ENCODE results near the gene NCF2. TPM values are rescaled to one million over a fixed set of nuclear protein-coding genes. Genes with fewer than 3 reads are reported as not detected.

Gene NCF2
- total RNA-seq, 1 donor from 2014 or later: 2.8 TPM

DNA sequence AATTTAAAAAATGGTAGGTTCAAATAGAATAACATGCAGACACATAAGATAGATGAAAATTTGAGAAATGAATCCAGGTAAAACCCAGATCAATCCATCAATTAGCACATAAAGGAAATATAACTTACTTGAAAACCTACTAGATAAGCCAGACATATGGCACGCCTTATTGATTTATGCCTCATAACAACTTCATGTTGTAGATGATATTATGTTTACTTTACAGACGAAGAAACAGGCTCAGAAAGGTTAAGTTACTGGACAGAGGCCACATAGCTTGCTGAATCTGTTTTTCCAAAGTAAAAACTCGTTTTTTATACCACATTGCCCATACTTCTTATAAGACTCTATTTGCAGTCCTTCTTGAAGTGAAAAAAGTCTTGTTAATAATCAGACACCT is 22.1 kb upstream of the NCF2 start:
- ATAC-seq: no peak

DNA sequence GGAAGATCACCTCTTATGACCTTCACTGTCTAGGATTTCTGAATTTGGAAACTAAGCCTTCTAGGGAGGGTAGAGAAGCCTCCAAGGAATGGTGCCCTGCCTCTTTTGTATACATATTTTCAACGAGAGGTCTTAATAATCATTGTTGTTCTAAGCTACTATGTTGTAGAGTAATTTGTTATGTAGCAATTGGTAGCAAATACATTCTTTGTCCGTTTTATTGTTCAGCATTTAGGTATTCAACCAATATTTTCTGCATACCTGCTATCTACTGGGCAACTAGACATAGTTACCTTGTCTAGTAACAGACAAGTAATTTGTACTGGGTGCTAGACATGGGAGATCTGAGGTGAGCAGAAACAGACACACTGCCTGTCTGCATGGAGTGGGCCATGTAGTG is 20.8 kb upstream of the NCF2 start:
- ATAC-seq (no peak), DNase-seq (ENCODE audit: low spot score) (no peak)

More for the DNA sequence above, 22.1 kb upstream of the NCF2 start:
- DNase-seq (ENCODE audit: low spot score): no peak

DNA sequence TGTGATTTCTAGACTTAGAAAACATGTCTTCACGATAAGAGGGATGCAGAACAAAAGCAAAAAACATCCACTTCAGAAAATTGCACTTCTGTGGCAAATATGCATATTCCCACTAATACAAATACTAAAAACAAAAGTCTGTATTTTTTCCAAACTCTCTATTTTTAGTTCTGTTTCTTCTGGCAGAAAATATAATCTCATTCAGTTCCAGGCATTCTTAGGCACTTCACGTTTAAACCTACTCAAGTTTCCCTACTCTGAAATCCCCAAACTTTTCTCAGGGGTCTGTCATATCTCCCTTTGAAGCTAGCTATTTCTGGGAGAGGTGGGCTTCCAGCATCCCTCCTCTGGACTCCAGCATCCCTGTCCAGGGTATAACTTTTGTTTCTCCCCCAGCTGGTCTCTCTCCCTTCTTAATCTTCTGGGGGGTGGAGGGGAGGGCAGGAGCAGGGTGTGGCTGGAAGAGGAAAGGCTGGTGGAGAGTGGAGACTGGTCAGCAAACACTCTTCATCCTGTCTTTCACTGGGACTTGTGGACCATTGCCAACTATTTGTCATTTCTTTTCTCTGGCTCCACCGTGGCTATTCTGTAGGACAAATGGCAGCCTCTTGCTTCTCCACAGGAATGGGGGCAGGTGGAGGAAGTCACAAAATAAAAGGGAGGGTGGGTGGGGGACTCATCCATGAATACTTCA is 19.6 kb upstream of the NCF2 start:
- DNase-seq (ENCODE audit: low spot score) (no peak), ATAC-seq (no peak)

DNA sequence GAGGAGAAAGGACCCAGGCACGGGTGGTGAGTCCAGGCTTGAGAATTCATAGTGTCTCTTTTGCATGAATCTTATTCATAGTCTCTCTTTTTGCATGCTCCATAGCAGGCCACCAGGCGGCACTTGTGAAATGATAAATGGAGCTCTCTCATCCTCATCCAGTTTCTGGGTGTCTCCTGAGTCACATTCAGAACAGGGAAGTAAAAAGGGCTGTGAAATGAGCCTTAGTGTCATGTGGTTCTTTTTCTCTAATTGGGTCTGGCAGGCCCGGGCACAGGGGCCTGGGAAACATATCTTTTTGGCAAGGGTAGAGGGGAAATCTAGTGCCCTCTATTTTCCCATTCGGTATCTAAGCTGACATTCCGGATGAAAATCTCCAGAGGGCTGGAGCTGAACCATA is 19.1 kb upstream of the NCF2 start:
- DNase-seq (ENCODE audit: low spot score) (no peak), ATAC-seq (peak; percentile 68)

DNA sequence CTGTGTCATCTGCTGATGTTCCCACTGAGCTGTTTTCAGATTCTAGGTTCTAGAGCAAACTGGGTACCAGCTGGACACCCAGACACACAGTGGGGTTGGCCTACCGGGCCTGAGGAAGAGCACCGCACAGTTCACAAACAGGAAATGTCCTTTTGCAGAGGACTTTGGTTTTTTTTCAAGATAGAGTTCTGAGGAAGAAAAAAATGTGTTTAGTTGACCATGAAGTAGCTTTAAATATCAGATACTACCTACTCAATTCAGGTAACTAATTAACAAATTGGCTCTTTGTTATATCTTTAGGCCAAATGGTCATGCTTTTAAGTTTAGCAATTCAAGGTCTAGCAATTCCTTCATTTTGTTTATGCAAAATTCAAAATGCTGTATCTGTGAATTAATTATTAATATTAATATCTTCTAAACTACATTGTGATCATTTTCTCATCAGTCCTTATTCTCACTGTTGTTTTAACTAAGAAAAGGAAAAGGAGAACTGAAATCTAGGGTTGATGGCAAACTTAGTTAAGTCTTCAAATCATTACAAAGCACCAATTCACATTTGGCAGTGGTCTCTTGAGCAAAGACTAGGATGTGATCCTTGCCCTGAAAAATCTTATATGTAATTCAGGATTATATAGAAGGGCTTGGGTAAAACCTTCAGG is 17.2 kb upstream of the NCF2 start:
- no peak for ATAC-seq
- no peak for DNase-seq (ENCODE audit: low spot score)

DNA sequence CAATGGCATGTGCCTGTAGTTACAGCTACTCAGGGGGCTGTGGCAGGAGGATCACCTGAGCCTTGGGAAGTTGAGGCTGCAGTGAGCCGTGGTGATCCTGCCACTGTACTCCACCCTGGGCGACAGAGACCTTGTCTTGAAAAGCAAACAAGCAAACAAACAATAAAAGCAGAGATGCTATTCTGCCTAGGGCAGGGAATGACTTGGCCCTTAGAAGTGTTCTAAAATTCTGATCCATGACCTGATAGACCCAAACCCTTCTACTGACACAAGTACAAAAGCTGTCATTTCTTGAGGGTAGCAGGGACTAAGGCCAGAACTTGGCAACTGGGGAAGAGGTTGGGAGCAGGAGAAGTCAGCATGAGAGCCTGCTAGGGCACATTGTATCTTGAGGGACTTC is 15.6 kb upstream of the NCF2 start:
- DNase-seq (ENCODE audit: low spot score): no peak
- ATAC-seq: no peak

DNA sequence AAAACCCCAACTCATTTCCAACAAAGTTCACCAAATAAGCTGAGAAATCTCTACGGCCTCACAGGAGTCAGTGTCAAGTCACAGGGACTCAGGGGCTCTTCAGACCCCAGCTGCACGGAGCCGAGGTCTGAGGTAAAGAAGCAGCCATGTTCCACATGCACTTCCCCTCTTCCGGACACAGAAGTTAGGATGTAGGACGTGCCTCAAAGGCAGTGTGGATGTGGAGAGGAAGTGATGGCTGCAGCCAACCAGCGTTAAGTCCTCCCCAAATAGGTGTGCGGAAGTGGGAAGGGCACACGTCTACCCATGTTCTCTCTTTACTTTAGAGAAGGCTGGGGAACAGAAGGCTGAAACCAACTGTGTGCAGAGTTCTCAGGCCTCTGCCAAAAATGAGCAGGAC is 14.6 kb upstream of the NCF2 start:
- peak; percentile 18 for ATAC-seq

DNA sequence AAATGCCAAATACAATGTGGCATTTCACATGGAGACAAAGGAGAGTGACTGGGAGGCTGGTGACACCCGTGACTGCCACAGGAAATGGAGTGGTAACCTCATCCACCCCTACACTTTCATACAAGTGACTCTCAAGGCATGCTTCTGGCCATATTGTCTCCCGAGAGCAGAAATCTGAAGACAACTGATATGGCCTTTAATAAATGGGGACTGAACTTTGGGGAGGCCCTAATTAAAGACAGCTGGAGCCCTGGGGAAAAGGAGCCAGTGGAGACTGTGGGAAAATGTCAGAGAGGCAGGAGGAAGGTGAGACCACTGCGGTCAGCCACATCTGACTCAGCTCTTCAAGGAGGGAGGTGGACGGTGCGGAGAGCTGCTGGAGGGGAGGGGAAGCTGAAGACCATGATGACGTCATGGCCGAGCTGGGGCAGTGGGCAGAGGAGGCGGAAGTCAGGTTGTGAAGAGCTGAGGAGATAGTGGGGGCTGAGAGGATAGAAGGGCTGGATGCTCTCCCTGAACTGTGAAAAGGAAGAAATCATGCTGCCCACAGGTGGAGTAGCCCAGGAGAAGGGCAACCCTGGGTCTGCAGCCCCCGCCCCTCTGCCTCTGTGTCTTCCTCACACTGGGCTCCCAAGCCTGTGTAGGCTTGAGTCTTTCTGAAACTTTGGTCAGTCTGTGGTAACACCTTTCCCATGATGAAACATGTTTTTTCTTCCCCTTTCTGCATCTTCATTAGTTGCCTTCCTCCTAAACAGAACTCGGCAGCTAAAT is 14.0 kb upstream of the NCF2 start:
- ATAC-seq: peak; percentile 14
- DNase-seq (ENCODE audit: low spot score): no peak

More for the DNA sequence above, 14.6 kb upstream of the NCF2 start:
- no peak for DNase-seq (ENCODE audit: low spot score)

DNA sequence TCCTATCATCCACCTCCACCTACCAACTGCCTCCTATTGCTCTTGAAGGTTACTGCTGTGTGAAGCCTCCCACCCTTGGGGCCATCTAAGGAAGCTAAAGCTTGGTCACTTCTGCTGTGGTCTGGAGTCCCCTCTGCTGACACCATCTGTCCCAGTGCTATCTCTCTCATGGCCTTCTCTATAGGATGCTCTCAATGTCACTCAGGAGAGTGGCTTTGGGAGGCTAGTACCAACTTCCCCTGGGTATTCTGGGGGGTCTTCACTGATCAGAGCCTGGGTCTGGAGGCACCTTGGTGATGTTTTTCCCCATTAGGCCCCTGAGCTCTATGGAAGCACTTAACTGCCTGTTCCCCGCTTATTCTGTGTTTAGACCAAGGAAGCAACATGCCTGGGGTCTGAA is 12.3 kb upstream of the NCF2 start:
- DNase-seq (ENCODE audit: low spot score): no peak
- no peak for ATAC-seq

DNA sequence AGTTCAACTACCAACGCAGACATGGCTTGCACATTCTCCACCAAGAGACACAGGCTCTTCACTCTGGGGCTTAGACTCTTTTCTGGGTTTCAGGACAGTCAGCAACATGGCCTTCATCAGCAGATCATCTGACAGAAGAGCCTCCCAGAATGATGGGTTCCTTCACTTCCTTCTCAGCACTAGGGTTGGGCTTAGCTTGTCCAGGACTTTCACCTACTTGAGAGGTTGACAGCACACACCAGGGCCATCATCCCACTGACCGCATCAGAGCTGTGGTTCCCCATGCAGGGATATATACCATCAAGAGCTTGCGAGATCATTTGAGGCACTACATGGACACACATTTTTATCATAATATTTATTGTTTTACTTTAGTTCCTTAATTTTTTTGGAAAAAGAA is 10.4 kb upstream of the NCF2 start:
- no peak for ATAC-seq
- DNase-seq (ENCODE audit: low spot score): no peak

DNA sequence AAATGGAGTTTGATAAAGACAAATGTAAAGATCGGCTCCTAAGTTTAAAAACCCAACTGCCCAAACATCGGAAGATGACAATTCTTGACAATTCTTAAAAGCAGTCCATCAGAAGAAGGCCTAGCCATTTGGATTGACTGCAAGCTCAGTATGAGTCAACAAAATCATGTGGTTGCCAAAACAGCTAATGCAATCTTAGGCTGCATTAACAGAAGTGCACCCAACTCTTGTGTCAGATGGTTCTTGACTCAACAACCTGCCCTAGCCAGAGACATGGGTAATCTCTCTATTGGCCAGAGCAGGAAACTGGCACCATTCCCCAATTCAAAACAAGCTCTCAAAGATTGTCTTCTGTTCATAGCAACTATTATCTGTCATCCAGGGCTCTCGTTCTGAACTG is 9.9 kb upstream of the NCF2 start:
- ATAC-seq (peak; percentile 70), DNase-seq (ENCODE audit: low spot score) (no peak)

DNA sequence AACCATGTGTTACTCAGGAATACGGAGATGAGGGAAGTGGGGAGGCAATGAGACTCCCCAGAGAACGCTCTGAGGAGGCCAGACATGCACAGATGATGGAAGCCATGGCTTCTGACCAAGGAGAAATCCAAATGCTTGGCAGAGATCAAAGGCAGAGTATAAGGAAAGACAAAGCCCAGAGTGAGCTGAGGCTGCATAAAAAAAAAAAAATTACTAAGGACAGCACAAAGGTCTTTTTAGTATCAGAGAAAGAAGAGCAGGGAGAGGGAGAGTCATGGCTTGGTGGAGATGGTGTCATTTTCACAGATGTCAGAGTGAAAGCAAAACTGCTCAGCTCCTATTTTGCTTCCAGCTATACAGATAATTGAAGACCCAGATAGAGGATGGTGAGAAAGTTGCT is 8.1 kb upstream of the NCF2 start:
- DNase-seq (ENCODE audit: low spot score): no peak
- no peak for ATAC-seq

DNA sequence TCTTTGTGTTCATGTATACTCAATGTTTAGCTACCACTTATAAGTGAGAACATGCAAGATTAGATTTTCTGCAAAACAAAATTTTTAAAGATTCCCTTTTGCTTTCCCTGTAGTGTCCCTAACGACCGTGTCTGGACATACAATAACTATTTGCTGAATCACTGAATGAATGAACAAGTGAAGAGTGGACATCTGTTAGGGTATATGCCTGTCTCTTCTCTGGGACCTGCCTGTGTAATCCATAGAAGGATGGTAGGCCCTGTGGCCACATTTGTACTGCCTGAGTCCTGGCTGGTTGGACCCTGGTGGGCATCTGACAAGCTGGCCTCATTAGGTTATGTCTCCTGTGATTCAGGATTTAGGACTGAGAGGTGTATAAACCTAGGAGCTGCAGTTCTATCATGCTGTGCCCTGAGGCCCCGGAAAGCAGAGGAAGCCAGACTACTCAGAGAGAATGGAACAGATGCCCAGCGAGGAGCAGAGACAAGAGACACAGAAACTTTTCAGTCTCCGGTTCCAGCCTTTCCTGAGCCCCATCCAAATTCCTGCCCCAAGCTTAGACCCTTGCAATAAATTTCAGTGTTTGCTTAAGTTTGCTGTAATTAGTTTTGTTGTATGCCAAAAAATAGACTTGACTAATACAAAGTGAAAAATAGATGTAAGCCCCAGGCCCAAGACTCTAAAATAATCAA is 7.5 kb upstream of the NCF2 start:
- ATAC-seq: no peak

DNA sequence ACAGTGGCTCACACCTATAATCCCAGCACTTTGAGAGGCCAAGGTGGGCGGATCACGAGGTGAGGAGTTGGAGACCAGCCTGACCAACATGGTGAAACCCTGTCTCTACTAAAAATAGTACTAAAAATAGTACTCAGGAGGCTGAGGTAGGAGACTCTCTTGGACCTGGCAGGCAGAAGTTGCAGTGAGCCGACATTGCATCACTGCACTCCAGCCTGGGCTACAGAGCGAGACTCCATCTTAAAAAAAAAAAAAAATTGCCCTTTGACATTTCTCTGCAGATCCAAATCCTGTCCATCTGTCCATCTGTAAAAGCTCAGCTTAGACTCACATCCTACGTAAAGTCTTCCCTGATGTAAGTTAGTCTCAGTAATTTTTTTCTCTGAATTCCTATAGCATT is 6.2 kb upstream of the NCF2 start:
- no peak for DNase-seq (ENCODE audit: low spot score)
- no peak for ATAC-seq

More for the DNA sequence above, 7.5 kb upstream of the NCF2 start:
- DNase-seq (ENCODE audit: low spot score): no peak

DNA sequence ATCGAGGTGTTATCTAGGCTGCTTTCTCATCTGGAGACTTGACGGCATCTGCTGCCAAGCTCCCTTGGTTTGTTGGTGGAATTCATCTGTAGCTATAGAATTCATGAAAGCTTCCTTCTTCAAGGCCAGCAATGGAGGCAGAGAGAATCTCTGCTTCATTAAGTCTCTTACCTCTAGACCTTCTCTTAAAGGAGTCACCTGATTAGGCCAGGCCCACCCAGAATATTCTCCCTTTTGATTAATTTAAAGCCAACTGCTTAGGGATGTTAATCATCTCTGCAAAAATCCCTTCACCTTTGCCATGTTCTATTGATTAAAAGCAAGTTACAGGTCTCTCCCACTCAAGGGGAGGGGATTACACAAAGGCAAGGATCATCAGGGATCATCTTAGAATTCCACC is 5.3 kb upstream of the NCF2 start:
- no peak for DNase-seq (ENCODE audit: low spot score)
- ATAC-seq: no peak

DNA sequence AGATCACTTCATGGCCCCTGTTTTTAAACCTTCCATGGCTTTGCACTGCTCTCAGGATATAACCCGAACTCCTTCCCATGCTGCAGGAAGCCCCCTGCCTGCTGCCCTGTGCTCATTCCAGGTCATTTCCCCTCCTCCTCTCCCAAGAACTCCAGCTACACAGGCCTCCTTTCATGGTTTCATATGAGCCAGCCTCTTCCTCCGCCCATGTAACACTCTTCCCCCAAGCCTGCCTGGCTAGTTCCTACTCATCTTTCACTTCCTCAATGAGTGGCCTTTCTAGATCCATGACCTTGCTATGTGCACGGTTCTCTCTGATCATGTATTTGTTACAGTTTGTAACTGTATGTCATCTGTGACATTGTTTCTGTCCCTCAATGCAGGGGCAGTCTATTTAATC is 3.1 kb upstream of the NCF2 start:
- no peak for DNase-seq (ENCODE audit: low spot score)
- ATAC-seq: peak; percentile 42

DNA sequence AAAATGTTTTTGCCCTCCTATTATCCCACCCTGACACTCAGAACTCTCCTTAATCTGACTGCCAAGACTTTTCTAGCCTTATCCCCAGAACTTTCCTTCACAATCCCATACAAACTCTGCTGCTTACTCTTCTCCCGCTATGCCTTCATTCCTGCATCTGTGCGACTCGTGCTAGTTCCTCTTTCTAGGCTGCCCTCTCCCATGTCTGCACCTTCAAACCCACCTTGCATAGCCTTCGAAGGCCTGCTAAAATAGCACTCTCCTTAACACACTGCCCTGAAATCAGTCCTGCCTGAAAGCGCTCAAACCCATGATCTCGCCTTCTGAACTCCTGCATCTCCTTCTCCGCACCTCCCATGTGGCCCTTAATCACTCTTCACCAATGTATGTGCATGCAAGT is 2.5 kb upstream of the NCF2 start:
- ATAC-seq (no peak), DNase-seq (ENCODE audit: low spot score) (no peak)

DNA sequence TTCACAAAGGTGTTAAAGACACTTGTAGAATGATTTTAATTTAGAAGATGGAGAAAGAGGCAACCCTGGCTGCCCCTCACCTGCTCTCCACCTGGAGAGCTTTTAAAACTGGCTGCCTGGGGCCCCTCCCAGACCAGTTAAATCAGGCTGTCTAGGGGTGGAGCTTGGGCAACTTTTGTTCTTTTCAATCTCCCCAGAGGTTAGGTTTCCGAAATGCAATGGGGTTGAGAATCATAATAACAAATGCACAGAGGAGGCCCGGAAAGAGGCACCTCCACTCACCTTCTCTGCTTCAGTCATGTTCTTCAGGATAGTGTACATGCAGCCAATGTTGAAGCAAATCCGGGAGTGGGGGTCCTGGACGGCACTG is 400 bp downstream of the NCF2 start:
- ATAC-seq: no peak
- DNase-seq (ENCODE audit: low spot score): no peak

DNA sequence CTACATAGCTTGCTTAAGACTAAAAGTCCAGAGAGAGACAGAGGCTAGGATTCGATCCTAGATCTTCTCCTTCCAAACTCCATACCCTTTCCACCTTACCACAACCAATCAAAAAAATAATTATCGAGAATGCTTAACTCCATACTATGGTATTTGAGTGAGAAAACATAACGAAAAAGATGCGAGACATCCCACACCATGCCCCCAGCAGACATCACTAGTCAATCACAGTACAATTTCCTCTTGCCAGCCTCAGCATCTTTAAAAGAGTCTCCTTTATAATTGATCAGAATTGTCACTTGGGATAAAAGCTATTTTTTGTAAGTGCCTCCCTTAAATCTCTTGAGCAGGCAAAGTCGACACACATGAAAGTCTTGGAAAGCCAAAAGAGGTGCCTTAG is 875 bp downstream of the NCF2 start:
- DNase-seq (ENCODE audit: low spot score) (no peak), ATAC-seq (no peak)

DNA sequence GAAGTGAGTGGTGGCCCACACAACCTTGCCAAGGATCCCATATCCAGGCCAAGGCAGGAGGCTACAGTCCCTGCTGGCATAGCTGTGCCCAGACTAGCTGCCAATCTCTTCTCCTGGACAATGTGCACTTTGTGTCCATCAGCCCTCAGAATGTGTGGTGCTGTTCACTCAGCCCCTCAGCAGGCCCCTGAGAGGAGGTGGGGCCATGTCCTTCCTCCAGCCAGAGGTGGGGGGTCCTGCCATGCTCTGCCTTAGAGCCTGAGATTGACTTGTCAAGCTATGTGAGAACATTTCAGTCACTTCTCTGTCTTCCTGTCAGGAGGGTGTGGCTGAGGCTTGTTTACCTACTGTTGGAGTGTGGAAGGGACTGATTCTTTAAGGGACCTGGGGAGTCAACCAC is 1.4 kb downstream of the NCF2 start:
- ATAC-seq (no peak), DNase-seq (ENCODE audit: low spot score) (no peak)

DNA sequence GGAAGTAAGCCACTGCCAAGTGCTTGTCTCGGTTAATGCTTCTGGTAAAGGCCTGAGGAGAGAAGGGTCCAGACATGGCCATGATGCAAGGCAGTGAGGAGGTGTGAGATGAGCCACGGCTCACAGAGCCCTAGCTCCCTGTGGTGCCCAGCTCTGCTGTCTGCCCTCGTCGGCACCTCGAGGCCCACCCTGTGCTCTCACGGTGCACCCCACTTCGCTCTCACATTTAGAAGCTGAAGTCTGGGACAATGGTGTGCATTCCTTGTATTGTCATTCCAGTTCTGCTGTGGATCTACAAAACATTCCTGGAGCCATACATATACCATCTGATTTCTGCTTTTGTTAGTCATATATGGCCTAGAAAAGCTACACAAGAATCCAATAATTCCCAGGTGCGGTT is 3.3 kb downstream of the NCF2 start:
- DNase-seq (ENCODE audit: low spot score) (no peak), ATAC-seq (no peak)

DNA sequence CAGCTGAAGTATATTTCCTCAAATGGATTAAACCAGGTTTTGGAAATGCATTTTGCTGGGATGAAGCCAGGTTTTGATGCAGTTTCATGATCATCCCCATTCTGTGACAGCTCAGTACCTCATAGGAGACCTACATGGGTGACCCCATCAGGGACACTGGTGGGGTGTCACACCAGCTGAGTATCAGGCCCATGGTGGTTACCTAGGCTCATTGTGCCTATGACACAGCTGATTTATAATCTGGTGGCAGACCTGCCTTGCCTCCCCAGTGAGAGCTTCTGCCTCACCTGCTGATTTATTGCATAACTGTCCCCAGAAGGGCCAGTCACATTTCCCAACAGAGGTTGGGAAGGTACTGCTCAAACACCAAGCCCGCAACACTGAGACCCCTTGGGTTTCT is 3.8 kb downstream of the NCF2 start:
- DNase-seq (ENCODE audit: low spot score) (no peak), ATAC-seq (no peak)

All from left lobe of liver (tissue), 2 donors.